Inferior parietal cortex (tissue), 1 donor: ENCODE data around the gene ACAP3.

ENCODE experiments used
- DNase-seq: peaks from one replicate; pipeline ENCODE4 v3.0.0-alpha.2; 2016; ENCODE audit errors: extremely low spot score

The ACAP3 gene

GRCh38 chr1:1315435-1315954 lies 7.8 kb upstream of the ACAP3 start:
- DNase-seq = no peak

- DNase-seq = no peak
Measured at GRCh38 chr1:1314678-1315335, 7.1 kb upstream of the ACAP3 start.

- no peak for DNase-seq
Measured at GRCh38 chr1:1314237-1314586, 6.5 kb upstream of the ACAP3 start.

- no peak for DNase-seq
Measured at GRCh38 chr1:1313500-1314236, 5.9 kb upstream of the ACAP3 start.

GRCh38 chr1:1312450-1313314 lies 5.0 kb upstream of the ACAP3 start:
- no peak for DNase-seq

- no peak for DNase-seq
Measured at GRCh38 chr1:1311107-1312104, 3.7 kb upstream of the ACAP3 start.

DNA sequence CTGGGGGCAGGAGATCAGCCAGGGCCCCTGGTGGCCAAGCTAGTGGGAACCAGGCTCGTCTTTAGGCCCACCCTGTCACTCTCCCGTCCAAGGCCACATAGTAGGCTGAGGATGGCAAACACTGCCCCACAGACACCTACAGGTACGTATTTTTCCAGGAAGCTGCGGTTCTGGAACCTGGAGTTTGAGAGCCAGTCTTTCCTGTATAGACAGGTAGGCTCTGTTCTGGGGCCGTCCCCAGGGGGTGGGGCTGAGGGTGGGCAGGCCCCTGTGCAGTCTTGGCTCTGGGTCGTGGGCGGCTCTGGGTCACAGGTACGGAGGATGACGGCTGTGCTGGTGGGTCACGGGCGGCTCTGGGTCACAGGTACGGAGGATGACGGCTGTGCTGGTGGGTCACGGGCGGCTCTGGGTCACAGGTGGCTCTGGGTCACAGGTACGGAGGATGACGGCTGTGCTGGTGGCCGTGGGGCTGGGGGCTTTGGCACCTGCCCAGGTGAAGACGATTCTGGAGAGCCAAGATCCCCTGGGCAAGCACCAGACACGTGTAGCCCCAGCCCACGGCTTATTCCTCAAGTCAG lies 2.8 kb upstream of the ACAP3 start:
- DNase-seq = no peak

DNA sequence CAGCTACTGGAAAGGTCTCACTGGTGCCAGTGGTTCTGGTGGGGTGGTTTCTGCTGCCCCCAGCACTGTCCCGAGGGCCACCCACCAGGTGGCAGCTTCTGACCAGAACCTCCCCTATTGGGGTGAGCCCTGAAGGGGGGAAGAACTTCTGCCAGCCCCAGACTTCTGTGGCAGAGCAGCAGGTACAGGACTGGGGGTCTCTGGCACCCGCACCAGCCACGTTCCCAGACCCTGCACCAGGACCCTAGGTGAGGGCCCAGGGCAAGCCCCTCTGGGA lies 2.3 kb upstream of the ACAP3 start:
- DNase-seq = no peak

GRCh38 chr1:1309251-1310108 lies 1.8 kb upstream of the ACAP3 start:
- DNase-seq = no peak

GRCh38 chr1:1308756-1309250 lies 1.1 kb upstream of the ACAP3 start:
- DNase-seq = no peak

DNA sequence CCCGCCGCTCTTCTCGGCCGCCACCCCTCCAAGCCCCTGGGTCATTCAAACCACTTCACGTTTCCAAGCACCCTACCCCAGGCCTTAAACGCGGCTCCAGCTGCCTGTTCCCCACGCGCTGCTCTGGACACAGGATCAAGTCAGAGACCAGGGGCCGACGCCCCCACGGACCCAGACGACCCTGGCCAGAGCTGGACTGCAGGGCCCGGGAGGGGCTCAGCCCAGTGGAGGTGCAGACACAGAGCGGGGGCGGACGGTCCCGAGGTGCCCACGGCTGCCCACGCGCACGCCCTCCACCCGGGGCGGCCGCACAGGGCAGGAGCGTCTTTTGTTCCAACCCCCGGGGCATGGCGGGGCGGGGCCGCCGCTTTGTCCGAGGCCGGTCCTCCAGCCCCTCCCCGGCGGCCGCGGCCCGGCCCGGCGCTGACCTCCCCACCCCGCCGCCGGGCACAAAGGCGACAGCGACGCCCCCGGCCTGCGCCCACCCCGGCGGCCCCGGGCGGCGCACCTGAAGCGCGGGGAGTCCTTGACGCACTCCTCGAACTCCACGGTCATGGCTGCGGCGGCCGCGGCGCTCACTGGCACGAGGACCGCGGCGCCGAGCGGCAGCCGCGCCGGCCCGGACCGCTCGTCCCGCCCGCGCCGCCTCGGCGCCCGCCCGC lies 338 bp downstream of the ACAP3 start:
- DNase-seq = no peak

- DNase-seq = no peak
Measured at GRCh38 chr1:1306661-1307260, 969 bp downstream of the ACAP3 start.

DNA sequence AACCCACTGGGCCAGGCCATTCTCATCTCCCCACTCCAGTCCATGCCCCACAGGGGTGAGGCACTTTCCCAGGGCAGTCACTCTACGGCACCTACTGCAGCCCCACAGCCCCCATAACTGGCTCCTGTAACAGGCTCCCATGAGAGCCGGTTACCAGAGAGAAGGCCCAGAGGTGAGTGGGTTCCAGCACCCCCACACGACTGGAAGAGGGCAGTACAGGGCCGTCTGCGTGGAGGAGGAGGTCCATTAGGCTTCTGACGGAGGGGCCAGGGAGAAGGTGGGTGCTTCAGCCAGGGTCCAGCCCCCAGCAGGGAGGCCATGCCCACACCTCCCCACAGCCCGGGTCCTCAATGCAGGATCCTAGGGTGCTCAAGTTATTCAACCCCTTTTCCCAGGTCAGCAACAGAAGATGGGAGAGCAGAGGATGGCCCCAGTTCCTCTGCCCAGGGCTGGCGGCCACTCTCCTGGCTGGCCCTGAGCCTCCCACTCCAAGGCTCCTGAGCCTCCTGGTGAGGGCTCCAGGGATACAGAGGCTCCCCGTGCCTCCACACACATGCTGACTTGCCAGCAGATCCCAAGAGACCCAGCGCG lies 1.6 kb downstream of the ACAP3 start:
- no peak for DNase-seq

DNA sequence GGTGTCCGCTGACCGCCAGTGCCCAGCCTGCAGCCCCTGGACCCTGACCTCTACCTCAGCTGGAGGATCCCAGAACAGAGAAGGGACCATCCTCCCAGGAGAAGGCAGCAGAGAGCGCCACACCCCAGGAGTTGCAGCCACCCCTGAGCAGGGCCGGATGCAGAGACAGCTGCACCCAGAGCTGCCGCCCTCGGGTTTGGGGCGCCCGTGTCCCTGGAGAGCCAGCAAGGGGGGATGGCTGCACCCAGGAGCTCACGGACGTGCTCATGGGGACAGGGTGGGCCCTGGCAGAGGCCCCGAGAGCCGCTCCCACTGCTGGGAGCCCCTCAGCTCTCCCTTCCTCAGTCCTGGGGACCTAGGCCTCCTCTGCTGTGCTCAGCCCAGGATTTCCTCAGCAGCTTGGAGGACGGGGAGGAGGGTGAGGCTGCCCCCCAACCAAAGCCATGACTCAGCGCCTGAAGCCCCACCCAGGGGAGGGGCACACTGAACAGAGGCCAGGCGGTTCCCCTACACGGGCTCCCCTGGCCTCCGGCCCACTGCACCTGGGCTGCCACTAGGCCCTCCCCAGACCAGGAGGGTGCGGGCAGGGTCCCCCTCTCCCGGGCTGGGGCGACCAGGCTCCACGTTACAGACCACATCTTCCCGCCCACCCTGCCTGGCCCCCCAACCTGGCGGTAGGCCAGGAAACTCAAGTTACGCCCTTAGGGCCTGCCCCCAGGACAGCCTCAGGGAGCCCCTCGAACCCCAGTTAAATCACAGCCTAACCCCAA lies 2.2 kb downstream of the ACAP3 start:
- DNase-seq = peak; percentile 42

GRCh38 chr1:1304331-1305299 lies 3.1 kb downstream of the ACAP3 start:
- DNase-seq = peak; percentile 87

DNA sequence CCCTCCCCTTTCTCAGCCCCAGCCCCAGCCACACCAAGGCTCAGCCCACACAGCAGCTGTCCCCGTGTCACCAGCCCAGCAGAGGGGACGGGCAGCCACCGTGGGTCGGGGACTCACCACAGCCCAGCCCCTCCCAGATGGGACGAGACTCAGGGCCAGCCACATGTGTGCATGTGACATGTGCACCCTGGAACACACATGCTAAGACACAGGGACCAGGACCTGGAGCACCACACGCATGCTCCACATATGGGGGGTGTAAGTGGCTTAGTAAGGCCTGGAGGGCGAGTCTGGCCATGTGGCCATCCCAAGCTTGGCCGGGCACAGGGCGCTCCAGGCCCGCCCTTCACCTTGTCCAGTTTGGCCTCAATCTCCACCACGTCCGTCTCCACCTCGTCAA lies 4.0 kb downstream of the ACAP3 start:
- DNase-seq = no peak
